Cardiac septum (tissue), 1 donor: ENCODE results near the gene MSH5. TPM values are rescaled to one million over a fixed set of nuclear protein-coding genes. Genes with fewer than 3 reads are reported as not detected.

Experiments used
- DNase-seq: peaks from one replicate; pipeline ENCODE4 v3.0.0-alpha.2; 2020; ENCODE audit warnings: low spot score
- intact Hi-C: fragments of 100-400 bp; cut with DNase I; formaldehyde crosslinking; loops from one replicate; pipeline ENCODE4 v1.14.0; 2022
- total RNA-seq: library from RNA; stranded (reverse); fragmentation: NEBNext Ultra II Directional; extraction: Animal tissue kit (Norgen Biotek cat#: 25700); gene quantifications from one replicate; pipeline ENCODE4 v1.2.1, GENCODE V29; 2021
- donor health status: DM: no; HTN: no; CAD: no.

Gene MSH5
- total RNA-seq, 1 donor from 2014 or later: 1.7 TPM

DNA sequence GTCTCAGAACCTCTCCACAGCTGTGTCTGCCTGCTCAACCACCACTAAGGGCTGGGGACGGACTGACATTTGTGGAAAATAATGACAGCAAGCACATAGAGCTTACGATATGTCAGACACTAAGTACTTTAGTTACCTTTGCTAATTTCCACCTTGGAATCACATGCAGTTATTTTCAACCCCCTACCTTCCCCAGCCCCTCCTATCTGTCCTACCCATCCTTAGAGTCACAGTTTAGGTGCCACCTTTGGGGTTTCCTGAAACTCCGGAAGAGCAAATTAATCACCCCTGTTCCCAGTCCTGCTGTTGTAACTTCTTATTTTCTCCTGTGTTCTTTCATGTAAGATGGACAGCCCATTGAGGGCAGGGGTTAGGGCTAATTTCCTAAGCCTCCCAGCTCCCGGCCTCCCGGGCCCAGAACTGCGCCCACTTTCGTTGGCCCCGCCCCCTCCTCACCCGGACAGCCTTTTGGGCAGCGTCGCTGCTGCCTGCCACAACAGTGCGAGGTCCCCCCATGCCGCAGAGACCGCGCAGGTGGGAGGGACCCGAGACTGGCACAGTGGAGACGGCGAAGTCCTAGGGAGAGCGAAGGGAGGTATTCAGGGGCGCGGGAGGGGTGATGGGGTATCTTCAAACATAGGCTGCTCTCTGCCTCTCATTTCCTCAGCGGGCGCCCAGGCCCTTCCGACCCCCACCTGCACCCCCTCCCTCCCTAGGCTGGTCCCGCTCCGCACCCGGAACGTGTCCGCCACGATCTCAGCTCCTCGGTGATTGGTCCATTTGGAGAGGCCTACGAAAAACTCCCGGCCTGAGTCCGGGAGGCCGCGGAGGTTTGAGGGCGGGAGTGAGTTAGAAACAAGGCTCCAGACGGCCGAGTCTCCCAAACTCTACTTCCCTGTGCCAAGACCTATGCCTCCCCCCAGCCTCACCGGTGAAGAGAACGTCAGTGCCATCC lies 11.8 kb upstream of the MSH5 start:
- no peak for DNase-seq
- intact Hi-C loops: loop anchor here (2.0 to 5.0 kb wide), 3 partner anchors 25 to 107 kb away; partner anchors contain the start of genes ABHD16A and SAPCD1

- intact Hi-C loops: loop anchor here (2.0 to 5.0 kb wide), 3 partner anchors 26 to 106 kb away; partner anchors contain the start of genes ABHD16A and SAPCD1
- DNase-seq: no peak
These were observed 10.9 kb upstream of the MSH5 start, which contains the start of gene DDAH2 for GRCh38 chr6:31728767-31729514. DDAH2 (minus strand) TSS chr6:31729299; CDS start chr6:31729161, 138 bp downstream.

DNA sequence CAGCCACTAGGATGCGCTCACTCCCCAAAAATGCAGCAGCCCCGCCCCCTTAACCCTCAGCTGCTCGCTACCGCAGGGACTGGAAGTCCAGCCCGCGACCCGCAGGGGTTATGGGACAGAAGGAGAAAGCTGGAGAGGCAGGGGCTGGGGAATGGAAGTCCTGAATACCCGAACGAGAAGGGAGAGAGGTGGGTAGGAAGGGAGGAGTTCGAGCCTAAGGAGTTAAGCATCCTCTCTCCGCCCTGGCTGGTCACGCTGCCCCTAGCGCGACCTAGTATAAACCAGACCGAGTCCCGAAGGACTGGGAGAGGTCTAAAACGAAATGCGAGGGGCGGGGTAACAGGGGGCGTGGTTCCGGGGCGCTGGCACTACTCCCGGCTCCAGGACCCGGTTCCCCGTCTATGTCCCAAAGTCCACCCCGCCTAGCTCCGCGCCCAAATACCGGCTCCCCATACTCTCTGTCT lies 10.3 kb upstream of the MSH5 start:
- intact Hi-C loops: loop anchor here (2.0 to 5.0 kb wide), 3 partner anchors 27 to 105 kb away; partner anchors contain the start of genes ABHD16A and SAPCD1
- DNase-seq: peak; percentile 96

DNA sequence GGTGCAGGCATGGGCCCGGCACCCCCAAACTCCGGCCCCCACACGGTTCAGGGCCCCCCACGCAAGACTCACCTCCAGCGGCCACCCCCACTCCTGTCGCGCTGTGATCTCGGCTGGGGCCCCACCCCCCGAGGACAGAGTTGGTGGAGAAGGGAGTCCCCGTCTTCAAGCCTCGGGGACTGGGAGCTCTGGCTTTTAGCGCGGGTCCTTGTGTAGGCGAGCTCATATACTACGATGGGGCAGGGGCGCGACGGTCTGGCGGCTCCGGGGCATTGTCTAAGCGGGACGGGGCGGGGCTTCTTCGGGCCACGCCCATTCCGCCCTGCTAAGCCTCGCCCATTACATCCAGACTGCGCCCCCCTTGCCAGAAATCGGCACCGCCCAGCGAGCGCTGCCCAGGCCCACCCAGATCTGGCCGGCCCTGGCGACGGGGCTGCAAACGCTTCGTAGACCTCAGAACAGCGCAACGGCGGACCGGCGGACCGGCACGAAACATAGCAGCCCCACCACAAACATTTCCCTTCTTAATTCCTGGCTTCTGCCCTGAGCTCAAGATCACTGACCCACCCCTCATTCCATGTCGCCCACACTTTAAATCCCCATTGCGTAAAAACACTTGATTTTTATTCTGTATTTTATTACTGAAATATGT lies 9.7 kb upstream of the MSH5 start:
- peak; percentile 95 for DNase-seq
- intact Hi-C loops: loop anchor here (2.0 to 5.0 kb wide), 3 partner anchors 27 to 105 kb away; partner anchors contain the start of genes ABHD16A and SAPCD1

DNA sequence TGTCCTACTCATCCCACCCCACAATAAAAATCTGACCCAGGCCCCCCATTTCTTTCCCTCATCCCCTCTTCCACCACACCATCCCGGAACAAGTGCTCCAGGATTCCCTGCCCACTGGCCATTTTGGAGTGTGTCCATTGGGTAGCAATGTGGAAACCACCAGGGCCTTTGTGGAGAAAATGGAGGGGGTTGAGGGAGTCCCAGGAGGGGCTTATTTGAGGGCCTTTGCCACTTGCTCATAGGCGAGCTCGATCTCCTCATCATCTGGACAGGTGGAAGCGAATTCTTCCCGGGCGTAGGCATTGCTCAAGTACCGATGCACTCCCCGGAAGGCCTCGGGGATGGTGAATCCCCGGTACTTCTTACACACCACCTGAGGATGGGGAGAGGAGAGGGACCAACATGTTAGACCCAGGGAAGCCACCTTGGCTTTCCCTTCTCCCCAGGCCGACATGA lies 9.1 kb upstream of the MSH5 start:
- DNase-seq: no peak
- intact Hi-C loops: no loop called here

DNA sequence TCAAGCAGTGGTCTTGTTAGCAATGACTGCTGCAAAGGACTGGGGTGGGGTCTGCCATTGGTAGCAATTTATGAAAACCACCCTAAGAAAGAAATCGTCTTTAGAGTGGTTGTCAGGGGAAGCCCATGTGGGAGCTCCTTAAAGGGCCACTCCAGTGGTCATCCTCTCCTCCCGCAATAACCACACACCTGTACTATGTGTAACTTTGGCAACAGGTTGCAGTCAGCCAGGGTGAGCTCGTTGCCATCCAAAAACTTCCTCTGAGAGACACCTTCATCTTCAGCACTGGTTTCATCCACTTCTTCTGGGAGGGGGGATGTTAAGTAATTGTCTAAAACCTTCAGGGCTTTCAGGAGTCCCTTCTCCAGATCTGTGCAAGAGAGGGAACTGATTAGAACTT lies 7.8 kb upstream of the MSH5 start:
- DNase-seq: no peak
- intact Hi-C loops: no loop called here

DNA sequence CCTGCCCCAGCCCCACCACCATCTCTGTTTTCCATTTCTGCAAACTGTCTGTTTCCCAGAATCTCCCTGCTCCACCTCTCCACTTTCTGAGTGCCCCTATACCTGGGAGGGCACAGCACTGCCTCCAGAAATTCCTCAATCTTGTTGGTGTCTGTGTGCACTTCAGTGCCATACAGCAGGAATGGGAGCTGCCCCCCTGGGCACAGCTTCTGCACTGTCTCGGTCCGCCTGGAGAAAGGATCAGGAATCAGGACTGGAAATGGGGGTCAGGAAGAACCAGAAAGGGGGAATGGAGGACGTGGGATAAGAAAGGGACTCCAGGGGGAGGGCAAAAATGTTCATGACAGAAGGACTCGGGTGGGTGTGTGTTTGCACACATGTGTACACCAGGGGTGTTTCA lies 6.1 kb upstream of the MSH5 start:
- intact Hi-C loops: no loop called here
- DNase-seq: no peak

GRCh38 chr6:31734247-31734820 lies 5.5 kb upstream of the MSH5 start:
- intact Hi-C loops: no loop called here
- DNase-seq: no peak

DNA sequence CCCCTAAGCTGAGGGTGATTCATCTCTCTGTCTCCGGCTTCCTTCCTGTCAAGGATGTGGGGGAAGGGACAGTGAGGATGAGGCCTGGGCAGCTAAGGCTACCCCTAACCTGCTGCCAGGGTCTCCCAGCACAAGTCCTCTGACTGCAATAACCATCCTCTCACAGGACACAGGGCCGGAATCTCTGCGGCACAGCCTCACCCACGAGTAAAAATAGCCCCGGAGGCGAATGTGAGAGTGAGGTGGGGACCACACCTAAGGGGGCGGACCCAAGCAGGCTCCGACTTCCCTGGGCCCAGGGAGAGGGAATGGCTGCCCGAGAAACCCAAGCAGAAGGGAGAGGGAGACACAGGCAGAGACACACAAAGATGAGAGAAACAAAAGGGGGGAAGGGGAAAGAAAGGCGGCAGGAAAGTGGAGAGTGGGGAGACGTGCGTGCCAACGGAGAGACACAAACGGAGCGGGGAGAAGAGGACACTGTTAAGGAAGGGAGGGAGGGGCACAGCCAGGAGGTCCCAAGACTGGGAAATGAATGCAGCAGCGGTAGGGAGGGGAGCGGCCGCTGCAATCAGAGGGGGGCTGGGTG lies 4.9 kb upstream of the MSH5 start:
- intact Hi-C loops: loop anchor here (5.0 kb wide), 1 partner anchor 62 kb away; the partner anchor contains the start of gene VARS1
- DNase-seq: peak; percentile 86

DNA sequence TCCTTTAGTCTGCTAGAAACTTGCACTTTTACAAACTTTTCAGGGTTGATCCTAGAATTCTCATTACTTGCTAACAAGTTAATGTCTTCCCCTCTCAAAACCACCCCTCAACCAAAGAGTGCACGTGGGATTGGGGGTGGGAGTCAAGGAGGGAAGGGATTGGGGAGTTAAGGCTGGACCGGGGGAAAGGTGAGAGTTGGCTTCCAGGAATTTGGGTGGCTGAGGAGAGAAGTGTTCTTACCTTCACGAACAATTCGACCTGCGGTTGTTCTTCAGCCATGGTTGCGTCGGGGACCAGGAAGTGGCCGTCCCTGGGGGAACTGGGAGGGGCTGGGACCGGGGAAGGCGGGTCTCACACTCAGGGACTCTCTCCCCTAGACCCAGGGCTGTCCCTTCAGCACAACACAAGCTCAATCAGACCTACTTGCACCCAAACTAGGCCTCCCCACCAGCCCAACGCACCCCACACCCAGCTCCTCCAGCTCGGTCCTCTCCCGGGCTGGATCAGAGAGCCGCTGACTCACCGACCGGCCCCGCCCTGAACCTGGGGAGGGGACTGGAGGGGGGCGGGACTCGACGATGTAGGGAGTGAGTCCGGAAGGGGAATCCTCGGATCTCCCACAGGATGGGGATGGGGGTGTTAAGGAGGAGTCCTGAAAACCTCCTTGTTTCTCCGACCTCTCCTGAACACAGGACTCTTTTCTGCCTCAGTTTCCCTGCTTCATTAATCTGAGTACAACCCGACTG lies 3.6 kb upstream of the MSH5 start, which contains the start of gene CLIC1:
Gene CLIC1 (minus strand): TSS at position 510 of the 747 bp plus-strand sequence. CDS start 230 bp downstream, at position 280.
- intact Hi-C loops: loop anchor here (5.0 kb wide), 1 partner anchor 61 kb away; the partner anchor contains the start of gene VARS1
- DNase-seq: peak; percentile 95

GRCh38 chr6:31736768-31737314 lies 3.0 kb upstream of the MSH5 start:
- intact Hi-C loops: loop anchor here (5.0 kb wide), 1 partner anchor 60 kb away; the partner anchor contains the start of gene VARS1
- DNase-seq: no peak

DNA sequence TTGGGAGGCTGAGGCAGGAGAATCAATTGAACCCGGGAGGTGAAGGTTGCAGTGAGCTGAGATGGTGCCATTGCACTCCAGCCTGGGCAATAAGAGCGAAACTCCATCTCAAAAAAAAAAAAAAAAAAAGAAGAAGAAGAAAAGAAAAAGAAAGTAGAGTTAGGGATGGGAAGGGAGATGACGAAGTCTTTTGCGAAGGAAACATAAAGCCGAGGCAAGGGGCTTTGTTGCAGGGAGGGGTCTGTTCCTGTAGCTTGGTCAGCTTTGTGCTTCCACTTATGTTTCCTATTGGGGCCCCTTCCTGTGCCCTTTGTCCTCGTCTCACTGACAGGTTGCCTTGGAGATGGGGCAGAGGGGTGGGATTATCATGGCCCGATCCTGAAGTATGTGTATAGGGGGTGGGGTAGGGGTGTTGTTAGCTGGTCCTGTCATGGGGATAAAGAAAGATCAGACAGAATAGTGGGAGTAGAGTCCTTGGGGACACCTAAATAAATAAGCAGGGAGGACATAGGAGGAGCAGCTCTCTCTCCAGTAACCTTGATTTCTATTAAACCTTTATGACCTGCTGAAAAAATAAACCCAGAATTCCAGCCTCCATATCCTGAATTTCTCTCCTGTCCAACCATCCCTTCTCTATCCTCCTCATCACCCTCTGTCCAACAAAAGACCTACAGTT lies 2.4 kb upstream of the MSH5 start:
- DNase-seq: no peak
- intact Hi-C loops: loop anchor here (5.0 kb wide), 1 partner anchor 60 kb away; the partner anchor contains the start of gene VARS1

- intact Hi-C loops: loop anchor here (5.0 kb wide), 1 partner anchor 59 kb away; the partner anchor contains the start of gene VARS1
These were observed 1.5 kb upstream of the MSH5 start for GRCh38 chr6:31737991-31738979.

DNA sequence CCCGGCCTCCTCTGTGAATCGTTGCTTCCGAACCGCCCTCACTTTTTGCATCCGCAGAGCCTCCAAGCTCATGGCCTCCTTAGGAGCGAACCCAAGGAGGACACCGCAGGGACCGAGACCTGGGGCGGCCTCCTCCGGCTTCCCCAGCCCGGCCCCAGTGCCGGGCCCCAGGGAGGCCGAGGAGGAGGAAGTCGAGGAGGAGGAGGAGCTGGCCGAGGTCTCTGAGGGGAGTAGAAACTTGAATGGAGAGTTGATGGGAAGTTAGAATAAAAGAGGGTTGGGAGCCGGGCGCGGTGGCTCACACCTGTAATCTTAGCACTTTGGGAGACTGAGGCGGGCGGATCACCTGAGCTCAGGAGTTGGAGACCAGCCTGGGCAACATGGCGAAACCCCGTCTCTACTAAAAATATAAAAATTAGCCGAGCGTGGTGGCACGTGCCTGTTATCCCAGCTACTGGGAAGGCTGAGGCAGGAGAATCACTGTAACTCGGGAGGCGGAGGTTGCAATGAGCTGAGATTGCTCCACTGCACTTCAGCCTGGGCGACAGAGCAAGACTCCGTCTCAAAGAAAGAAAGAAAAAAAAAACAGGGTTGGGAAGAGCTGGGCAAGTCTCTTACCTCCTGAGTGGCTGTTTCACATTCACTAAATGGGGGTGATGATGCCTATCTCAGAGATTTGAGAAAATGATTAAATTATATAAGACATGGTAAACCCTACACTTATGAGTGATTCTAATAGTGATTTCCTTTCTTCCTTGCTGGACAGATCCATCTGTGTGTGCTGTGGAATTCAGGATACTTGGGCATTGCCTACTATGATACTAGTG lies 805 bp downstream of the MSH5 start:
- intact Hi-C loops: no loop called here
- DNase-seq: no peak

More at GRCh38 chr6:31737991-31738979, 1.5 kb upstream of the MSH5 start:
- peak; percentile 88 for DNase-seq

GRCh38 chr6:31741815-31742214 lies 2.0 kb downstream of the MSH5 start:
- intact Hi-C loops: no loop called here

More at GRCh38 chr6:31741815-31742214, 2.0 kb downstream of the MSH5 start:
- no peak for DNase-seq
